ENCODE results near the gene TARS3. TPM values are rescaled to one million over a fixed set of nuclear protein-coding genes. Genes with fewer than 3 reads are reported as not detected.

Gene TARS3
- total and polyA plus RNA-seq, 7 experiments from 2014 or later: 10.2 to 42.6 (median 22.7) TPM

- Mint-ChIP-seq H3K4me3 (peak overlapping the region in 3 of 10 donors; percentile 16 to 57 (median 27)), H3K36me3 (peaks cover 4 to 50% (median 25%) of the 10 kb centered on the region in 5 donors), H3K27me3 (no peaks in the 10 kb centered on the region), H3K9me3 (no peaks in the 10 kb centered on the region), H3K27ac (peak overlapping the region in 8 of 9 donors; percentile 78 to 93 (median 85)), H3K4me1 (peaks cover 18 to 43% (median 27%) of the 10 kb centered on the region in 7 donors)
- Histone ChIP-seq H3K36me3 (ENCODE audit: control insufficient read depth in 2 of 3, insufficient read depth in 3 of 3, low read length in 3 of 3) (peaks cover 8 to 59% (median 15%) of the 10 kb centered on the region in 3 experiments), H3K27ac (ENCODE audit: low read depth, low read length) (peak overlapping the region; percentile 52), H3K27me3 (ENCODE audit: control insufficient read depth in 2 of 2, insufficient read depth in 2 of 2, low read length in 2 of 2) (no peaks in the 10 kb centered on the region), H3K9me3 (ENCODE audit: control insufficient read depth in 2 of 3, low read length in 3 of 3) (no peaks in the 10 kb centered on the region), H3K4me3 (ENCODE audit: low read length) (no peak overlapping the region), H3K4me1 (ENCODE audit: control insufficient read depth in 2 of 2, insufficient read depth in 2 of 2, low read length in 2 of 2) (peaks cover 10 to 19% of the 10 kb centered on the region in 2 donors)
- intact Hi-C loops (cut with micrococcal nuclease): loop anchor here (1.0 to 5.0 kb wide), 6 partner anchors 11 to 626 kb away; partner anchors contain the start of gene TM2D3 (in 2 of the 2)
- ATAC-seq: peak; percentile 84
- POLR2A ChIA-PET: interaction anchor here (0.7 to 4.9 kb wide), 6 partner anchors 9 to 406 kb away, joined by 3 to 24 read pairs (median 3); partner anchors contain the start of genes SNRPA1, TARS3 and TM2D3
- DNase-seq: peak; percentile 40 to 75 (median 68)
- CTCF ChIA-PET: interaction anchor here (0.7 to 2.7 kb wide), 16 partner anchors 8 to 1716 kb away, joined by 3 to 16 read pairs (median 4); partner anchors contain the start of gene SNRPA1
Observed at GRCh38 chr15:101641129-101641764, 83.0 kb downstream of the TARS3 start.

GRCh38 chr15:101639667-101640066, 84.6 kb downstream of the TARS3 start:
- H3K27ac Mint-ChIP-seq: peak overlapping the region in 3 of 9 donors; percentile 2 to 63 (median 48)
- H3K27ac ChIP-seq (ENCODE audit: low read depth, low read length): no peak overlapping the region

GRCh38 chr15:101637919-101638318, 86.4 kb downstream of the TARS3 start:
- POLR2A ChIA-PET: interaction anchor here (1.3 kb wide), 1 partner anchor 343 kb away, joined by 3 read pairs; the partner anchor contains the start of gene SNRPA1
- DNase-seq (no peak), ATAC-seq (no peak)
- Histone ChIP-seq H3K4me3 (ENCODE audit: low read length) (no peak overlapping the region), H3K9me3 (ENCODE audit: control insufficient read depth in 2 of 3, low read length in 3 of 3) (no peaks in the 10 kb centered on the region), H3K36me3 (ENCODE audit: control insufficient read depth in 2 of 3, insufficient read depth in 3 of 3, low read length in 3 of 3) (peaks cover 0 to 33% (median 0%) of the 10 kb centered on the region in 3 experiments), H3K27me3 (ENCODE audit: control insufficient read depth in 2 of 2, insufficient read depth in 2 of 2, low read length in 2 of 2) (no peaks in the 10 kb centered on the region), H3K4me1 (ENCODE audit: control insufficient read depth in 2 of 2, insufficient read depth in 2 of 2, low read length in 2 of 2) (peaks cover 10 to 19% of the 10 kb centered on the region in 2 donors), H3K27ac (ENCODE audit: low read depth, low read length) (no peak overlapping the region)
- H3K4me3 Mint-ChIP-seq: no peak overlapping the region
- no peaks in the 10 kb centered on the region for H3K27me3 Mint-ChIP-seq
- peaks cover 0 to 37% (median 10%) of the 10 kb centered on the region in 5 donors for H3K36me3 Mint-ChIP-seq
- peak overlapping the region in 3 of 9 donors; percentile 25 to 51 (median 51) for H3K27ac Mint-ChIP-seq
- no peaks in the 10 kb centered on the region for H3K9me3 Mint-ChIP-seq
- CTCF ChIA-PET: no interaction called here
- intact Hi-C loops (cut with micrococcal nuclease): no loop called here
- H3K4me1 Mint-ChIP-seq: peaks cover 15 to 25% (median 21%) of the 10 kb centered on the region in 7 donors

More at GRCh38 chr15:101639667-101640066, 84.6 kb downstream of the TARS3 start:
- Mint-ChIP-seq H3K4me1 (peaks cover 18 to 31% (median 23%) of the 10 kb centered on the region in 7 donors), H3K4me3 (no peak overlapping the region), H3K36me3 (peaks cover 4 to 37% (median 12%) of the 10 kb centered on the region in 5 donors), H3K9me3 (no peaks in the 10 kb centered on the region), H3K27me3 (no peaks in the 10 kb centered on the region)
- peaks cover under 1 to 45% (median 5%) of the 10 kb centered on the region in 3 experiments for H3K36me3 ChIP-seq (ENCODE audit: control insufficient read depth in 2 of 3, insufficient read depth in 3 of 3, low read length in 3 of 3)
- DNase-seq (no peak), ATAC-seq (no peak)
- CTCF ChIA-PET: interaction anchor here (0.6 to 2.7 kb wide), 5 partner anchors 18 to 1030 kb away, joined by 3 to 10 read pairs (median 4); no protein-coding TSS in a partner anchor
- H3K4me3 ChIP-seq (ENCODE audit: low read length): no peak overlapping the region
- POLR2A ChIA-PET: interaction anchor here (0.5 to 4.9 kb wide), 4 partner anchors 13 to 388 kb away, joined by 3 to 24 read pairs (median 3); partner anchors contain the start of genes CHSY1, SNRPA1 and TM2D3
- peaks cover 10 to 19% of the 10 kb centered on the region in 2 donors for H3K4me1 ChIP-seq (ENCODE audit: control insufficient read depth in 2 of 2, insufficient read depth in 2 of 2, low read length in 2 of 2)
- no peaks in the 10 kb centered on the region for H3K27me3 ChIP-seq (ENCODE audit: control insufficient read depth in 2 of 2, insufficient read depth in 2 of 2, low read length in 2 of 2)
- intact Hi-C loops (cut with micrococcal nuclease): loop anchor here (2.0 to 5.0 kb wide), 2 partner anchors 137 to 625 kb away; no protein-coding TSS in a partner anchor
- no peaks in the 10 kb centered on the region for H3K9me3 ChIP-seq (ENCODE audit: control insufficient read depth in 2 of 3, low read length in 3 of 3)

GRCh38 chr15:101637516-101637915, 86.8 kb downstream of the TARS3 start:
- H3K27ac ChIP-seq (ENCODE audit: low read depth, low read length): no peak overlapping the region
- ATAC-seq: no peak
- CTCF ChIA-PET: interaction anchor here (0.8 kb wide), 1 partner anchor 31 kb away, joined by 3 read pairs; no protein-coding TSS in a partner anchor
- peaks cover 0 to 33% (median 0%) of the 10 kb centered on the region in 3 experiments for H3K36me3 ChIP-seq (ENCODE audit: control insufficient read depth in 2 of 3, insufficient read depth in 3 of 3, low read length in 3 of 3)
- POLR2A ChIA-PET: interaction anchor here (1.3 kb wide), 1 partner anchor 343 kb away, joined by 3 read pairs; the partner anchor contains the start of gene SNRPA1
- H3K27me3 ChIP-seq (ENCODE audit: control insufficient read depth in 2 of 2, insufficient read depth in 2 of 2, low read length in 2 of 2): no peaks in the 10 kb centered on the region
- DNase-seq: no peak
- no peak overlapping the region for H3K4me3 Mint-ChIP-seq
- no peaks in the 10 kb centered on the region for H3K9me3 ChIP-seq (ENCODE audit: control insufficient read depth in 2 of 3, low read length in 3 of 3)
- intact Hi-C loops (cut with micrococcal nuclease): no loop called here
- no peaks in the 10 kb centered on the region for H3K27me3 Mint-ChIP-seq
- H3K9me3 Mint-ChIP-seq: no peaks in the 10 kb centered on the region
- no peak overlapping the region for H3K27ac Mint-ChIP-seq
- H3K4me3 ChIP-seq (ENCODE audit: low read length): no peak overlapping the region
- peaks cover 0 to 38% (median 10%) of the 10 kb centered on the region in 5 donors for H3K36me3 Mint-ChIP-seq
- H3K4me1 ChIP-seq (ENCODE audit: control insufficient read depth in 2 of 2, insufficient read depth in 2 of 2, low read length in 2 of 2): peaks cover 10 to 18% of the 10 kb centered on the region in 2 donors
- peaks cover 14 to 21% (median 18%) of the 10 kb centered on the region in 7 donors for H3K4me1 Mint-ChIP-seq

GRCh38 chr15:101637038-101637437, 87.2 kb downstream of the TARS3 start:
- Histone ChIP-seq H3K4me3 (ENCODE audit: low read length) (no peak overlapping the region), H3K4me1 (ENCODE audit: control insufficient read depth in 2 of 2, insufficient read depth in 2 of 2, low read length in 2 of 2) (peaks cover 8 to 13% of the 10 kb centered on the region in 2 donors), H3K27me3 (ENCODE audit: control insufficient read depth in 2 of 2, insufficient read depth in 2 of 2, low read length in 2 of 2) (no peaks in the 10 kb centered on the region), H3K9me3 (ENCODE audit: control insufficient read depth in 2 of 3, low read length in 3 of 3) (no peaks in the 10 kb centered on the region), H3K36me3 (ENCODE audit: control insufficient read depth in 2 of 3, insufficient read depth in 3 of 3, low read length in 3 of 3) (peaks cover 0 to 29% (median 0%) of the 10 kb centered on the region in 3 experiments), H3K27ac (ENCODE audit: low read depth, low read length) (no peak overlapping the region)
- H3K4me1 Mint-ChIP-seq: peaks cover 10 to 16% (median 13%) of the 10 kb centered on the region in 7 donors
- DNase-seq (no peak), ATAC-seq (no peak)
- no peaks in the 10 kb centered on the region for H3K27me3 Mint-ChIP-seq
- peak overlapping the region in 4 of 9 donors; percentile 28 to 54 (median 34) for H3K27ac Mint-ChIP-seq
- intact Hi-C loops (cut with micrococcal nuclease): no loop called here
- no peak overlapping the region for H3K4me3 Mint-ChIP-seq
- H3K9me3 Mint-ChIP-seq: no peaks in the 10 kb centered on the region
- peaks cover 0 to 34% (median 10%) of the 10 kb centered on the region in 5 donors for H3K36me3 Mint-ChIP-seq
- ChIA-PET POLR2A (interaction anchor here (1.3 kb wide), 1 partner anchor 342 kb away, joined by 3 read pairs; the partner anchor contains the start of gene SNRPA1), CTCF (interaction anchor here (0.8 kb wide), 1 partner anchor 31 kb away, joined by 3 read pairs; no protein-coding TSS in a partner anchor)

GRCh38 chr15:101635944-101636727, 88.1 kb downstream of the TARS3 start:
- H3K9me3 ChIP-seq (ENCODE audit: control insufficient read depth in 2 of 3, low read length in 3 of 3): no peaks in the 10 kb centered on the region
- H3K4me3 Mint-ChIP-seq: no peak overlapping the region
- peaks cover 0 to 34% (median 10%) of the 10 kb centered on the region in 5 donors for H3K36me3 Mint-ChIP-seq
- ChIA-PET CTCF (no interaction called here), POLR2A (no interaction called here)
- H3K27ac ChIP-seq (ENCODE audit: low read depth, low read length): no peak overlapping the region
- no peak overlapping the region for H3K4me3 ChIP-seq (ENCODE audit: low read length)
- no peaks in the 10 kb centered on the region for H3K27me3 ChIP-seq (ENCODE audit: control insufficient read depth in 2 of 2, insufficient read depth in 2 of 2, low read length in 2 of 2)
- peaks cover 3 to 10% (median 6%) of the 10 kb centered on the region in 7 donors for H3K4me1 Mint-ChIP-seq
- H3K36me3 ChIP-seq (ENCODE audit: control insufficient read depth in 2 of 3, insufficient read depth in 3 of 3, low read length in 3 of 3): peaks cover 0 to 29% (median 0%) of the 10 kb centered on the region in 3 experiments
- H3K27ac Mint-ChIP-seq: peak overlapping the region in 1 of 9 donors; percentile 28
- DNase-seq (no peak), ATAC-seq (no peak)
- peaks cover 0 to 4% of the 10 kb centered on the region in 2 donors for H3K4me1 ChIP-seq (ENCODE audit: control insufficient read depth in 2 of 2, insufficient read depth in 2 of 2, low read length in 2 of 2)
- intact Hi-C loops (cut with micrococcal nuclease): no loop called here
- H3K27me3 Mint-ChIP-seq: no peaks in the 10 kb centered on the region
- no peaks in the 10 kb centered on the region for H3K9me3 Mint-ChIP-seq
